HT1080 (cell line): ENCODE data around the gene CD83. TPM values are rescaled to one million over a fixed set of nuclear protein-coding genes. Genes with fewer than 3 reads are reported as not detected.
"Not testable (repeated sequence)": the region's sequence is repeated elsewhere in the genome, so short reads cannot be mapped to it uniquely, and the experiment has no call there.

Source experiments
- DNase-seq: peaks from one replicate; pipeline ENCODE4 v3.0.0-alpha.2; 2015; ENCODE audit warnings: low read depth
- polyA plus RNA-seq, 2 experiments: library from polyadenylated mRNA; depleted of rRNA; stranded (reverse); fragments of >200 nt; gene quantifications; 2 replicates each; pipeline ENCODE4 v1.2.3, GENCODE V29; 2015
- total RNA-seq: library from RNA; depleted of rRNA; stranded (reverse); fragments of >200 nt; shearing (Covaris generic); gene quantifications from 2 replicates; pipeline ENCODE4 v1.2.3, GENCODE V29; 2014; rRNA removed

Gene CD83
- total RNA-seq = 8.3 and 9.6 TPM in 2 replicates
- polyA plus RNA-seq (2015; cell fraction: cytosol; rRNA removed) = 6.0 and 6.7 TPM in 2 replicates
- 2.9 and 3.5 TPM in 2 replicates for polyA plus RNA-seq (2015; cell fraction: nucleus; rRNA removed)

DNA sequence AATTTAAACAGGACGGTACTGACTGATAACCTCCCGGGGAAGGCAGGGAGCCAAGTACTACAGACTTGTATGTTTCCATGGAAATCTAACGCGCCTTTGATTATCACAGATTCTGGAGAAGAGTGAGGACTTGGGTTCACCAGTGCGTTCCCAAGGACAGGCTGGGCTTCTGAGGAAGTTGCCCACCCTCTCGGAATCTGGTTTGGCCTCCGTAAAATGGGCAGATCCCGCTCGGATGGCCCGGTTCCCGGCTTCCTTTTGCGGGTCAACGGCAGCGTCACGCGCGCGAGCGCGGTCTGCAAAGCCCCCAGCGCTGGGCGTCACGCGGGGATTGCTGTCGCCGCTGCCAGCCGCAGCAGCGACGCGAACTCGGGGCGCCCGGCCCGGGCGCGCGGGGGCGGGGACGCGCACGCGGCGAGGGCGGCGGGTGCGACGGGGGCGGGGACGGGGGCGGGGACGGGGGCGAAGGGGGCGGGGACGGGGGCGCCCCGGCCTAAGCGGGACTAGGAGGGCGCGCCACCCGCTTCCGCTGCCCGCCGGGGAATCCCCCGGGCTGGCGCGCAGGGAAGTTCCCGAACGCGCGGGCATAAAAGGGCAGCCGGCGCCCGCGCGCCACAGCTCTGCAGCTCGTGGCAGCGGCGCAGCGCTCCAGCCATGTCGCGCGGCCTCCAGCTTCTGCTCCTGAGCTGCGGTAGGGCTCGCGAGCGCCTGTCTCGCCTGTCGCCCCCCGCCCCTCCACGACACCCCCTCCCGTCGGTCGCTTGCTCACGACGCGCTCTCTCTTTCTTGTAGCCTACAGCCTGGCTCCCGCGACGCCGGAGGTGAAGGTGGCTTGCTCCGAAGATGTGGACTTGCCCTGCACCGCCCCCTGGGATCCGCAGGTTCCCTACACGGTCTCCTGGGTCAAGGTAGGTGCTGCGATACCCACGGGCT, at the start of gene CD83:
CD83 (plus strand) TSS at position 615 of the 933 bp plus-strand sequence; CDS start at position 655, 40 bp downstream.
- DNase-seq = peak; percentile 44

DNA sequence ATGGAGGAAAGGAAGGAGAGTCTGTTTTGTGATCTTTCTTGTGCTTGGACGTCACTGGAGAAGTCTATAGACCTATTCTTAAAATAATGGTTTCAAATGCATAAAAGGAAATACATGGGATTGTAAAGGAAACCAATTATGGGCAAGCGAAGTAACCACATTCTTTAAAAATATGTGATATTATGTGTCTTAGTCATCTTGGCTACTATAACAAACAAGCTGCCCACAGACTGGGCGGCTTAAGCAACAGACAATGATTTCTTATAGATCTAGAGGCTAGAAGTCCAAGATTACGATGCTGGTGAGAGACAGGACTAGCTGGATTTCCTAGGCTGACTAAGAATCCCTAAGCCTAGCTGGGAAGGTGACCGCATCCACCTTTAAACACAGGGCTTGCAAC, 49.4 kb upstream of the CD83 start:
- peak; percentile 89 for DNase-seq

DNA sequence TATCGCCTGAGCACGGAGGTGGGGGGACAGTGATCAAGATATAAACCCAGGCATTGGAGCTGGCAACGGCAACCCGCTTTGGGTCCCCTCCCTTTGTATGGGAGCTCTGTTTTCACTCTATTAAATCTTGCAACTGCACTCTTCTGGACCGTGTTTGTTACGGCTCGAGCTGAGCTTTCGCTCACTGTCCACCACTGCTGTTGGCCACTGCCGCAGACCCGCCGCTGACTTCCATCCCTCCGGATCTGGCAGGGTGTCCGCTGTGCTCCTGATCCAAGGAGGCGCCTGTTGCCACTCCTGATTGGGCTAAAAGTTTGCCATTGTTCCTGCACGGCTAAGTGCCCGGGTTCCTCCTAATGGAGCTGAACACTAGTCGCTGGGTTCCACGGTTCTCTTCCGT, 48.9 kb upstream of the CD83 start:
- DNase-seq = no peak

DNA sequence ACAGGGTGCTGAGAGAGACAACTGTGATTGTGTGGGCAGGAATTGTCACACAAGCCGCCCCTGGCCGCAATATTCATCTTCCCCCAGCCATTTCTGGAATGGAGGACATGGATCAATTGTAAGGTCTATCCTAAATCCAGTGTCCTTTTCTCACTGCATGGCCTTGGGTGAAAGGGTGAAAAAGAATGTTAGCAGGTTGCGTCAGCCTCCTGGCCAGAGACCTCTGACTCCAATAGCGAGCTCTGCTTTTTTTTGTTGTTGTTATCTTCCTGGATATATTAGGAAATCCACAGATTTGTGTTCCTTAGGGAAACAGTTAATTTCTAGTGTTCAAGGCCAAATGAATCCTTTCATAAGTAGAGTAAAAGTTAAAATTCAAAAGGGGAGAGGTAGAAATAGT, 47.1 kb upstream of the CD83 start:
- DNase-seq = no peak

DNA sequence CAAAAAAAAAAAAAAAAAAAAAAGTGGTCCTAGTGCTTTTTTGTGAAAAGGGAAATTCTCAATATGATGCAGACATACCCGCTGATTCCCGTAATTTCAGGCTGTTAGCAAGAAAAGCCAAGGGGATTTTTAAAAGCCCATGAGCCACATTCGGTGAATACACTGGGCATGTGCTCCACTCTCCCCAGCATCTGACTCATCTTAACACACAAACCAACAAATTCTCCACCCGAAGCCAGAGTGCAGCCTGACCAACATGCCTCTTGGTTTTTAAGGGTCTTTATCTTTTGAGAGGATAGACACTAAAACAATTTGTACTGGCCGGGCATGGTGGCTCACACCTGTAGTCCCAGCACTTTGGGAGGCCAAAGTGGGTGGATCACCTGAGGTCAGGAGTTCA, 45.5 kb upstream of the CD83 start:
- peak; percentile 46 for DNase-seq

DNA sequence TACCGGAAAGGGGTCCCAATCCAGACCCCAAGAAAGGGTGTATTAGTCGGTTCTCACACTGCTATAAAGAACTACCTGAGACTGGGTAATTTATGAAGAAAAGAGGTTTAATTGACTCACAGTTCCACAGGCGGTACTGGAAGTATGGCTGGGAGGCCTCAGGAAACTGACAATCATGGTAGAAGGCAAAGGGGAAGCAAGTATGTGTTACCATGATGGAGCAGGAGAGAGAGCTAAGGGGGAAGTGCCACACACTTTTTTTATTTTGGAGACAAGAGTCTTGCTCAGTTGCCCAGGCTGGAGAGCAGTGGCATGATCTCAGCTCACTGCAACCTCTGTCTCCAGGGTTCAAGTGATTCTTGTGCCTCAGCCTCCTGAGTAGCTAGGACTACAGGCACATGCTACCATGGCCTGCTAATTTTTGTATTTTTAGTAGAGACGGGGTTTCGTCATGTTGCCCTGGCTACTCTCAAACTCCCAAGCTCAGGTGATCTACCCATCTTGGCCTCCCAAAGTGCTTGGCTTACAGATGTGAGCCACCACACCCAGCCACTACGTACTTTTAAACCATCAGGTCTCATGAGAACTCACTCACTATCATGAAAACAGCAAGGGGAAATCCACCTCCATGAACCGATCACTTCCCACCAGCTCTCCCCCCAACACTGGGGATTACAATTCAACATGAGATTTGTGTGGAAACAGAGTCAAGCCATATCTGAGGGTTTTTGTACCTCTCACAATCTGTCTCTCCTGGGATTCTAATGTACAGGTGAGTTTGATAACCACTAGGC, 43.8 kb upstream of the CD83 start:
- not testable (repeated sequence) for DNase-seq

DNA sequence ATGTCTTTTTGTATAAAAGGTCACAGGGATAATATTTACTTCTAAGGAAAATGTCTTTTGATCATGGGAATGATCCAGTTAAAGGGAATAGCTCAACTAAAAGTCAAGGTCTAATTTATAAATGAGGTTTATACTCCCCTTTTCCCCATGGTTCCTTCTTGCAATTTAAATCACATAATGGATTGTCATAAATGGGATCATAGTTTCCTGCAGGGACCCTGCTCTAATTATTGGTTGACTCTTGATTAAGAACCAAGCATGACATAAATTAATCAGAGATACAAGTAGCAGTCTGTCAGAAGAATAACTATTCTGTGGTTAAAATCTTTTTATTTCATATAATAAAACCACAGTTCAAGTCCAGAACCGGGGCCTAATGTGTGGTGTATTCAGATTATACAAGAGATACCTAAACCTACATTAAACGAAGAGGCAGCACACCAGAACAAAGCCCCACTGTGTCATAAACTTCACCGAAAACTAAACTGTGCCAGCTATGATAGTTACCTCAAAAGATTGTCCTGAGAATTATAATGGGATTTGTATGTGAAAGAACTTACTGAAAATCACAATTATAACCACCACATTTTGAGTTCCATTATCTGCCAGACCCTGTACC, 43.0 kb upstream of the CD83 start:
- DNase-seq = no peak

DNA sequence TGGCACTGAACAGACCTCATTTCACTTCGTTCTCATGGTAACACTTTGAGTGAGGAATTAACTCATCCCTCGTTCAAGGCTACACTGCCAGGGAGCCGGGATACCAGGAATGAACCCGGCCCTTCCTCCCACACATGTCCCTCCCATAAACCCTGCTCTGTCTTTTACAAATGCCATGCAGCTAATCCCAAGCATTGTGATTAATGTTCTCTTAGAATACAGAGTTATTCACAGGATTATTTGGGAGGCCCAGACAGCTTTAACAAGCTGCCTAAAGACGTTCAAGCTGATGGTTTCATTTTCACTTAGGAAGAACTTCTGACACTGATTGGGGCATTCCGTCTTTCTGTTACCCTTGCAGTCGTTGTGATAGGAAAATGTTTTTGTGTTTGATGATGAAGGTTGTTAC, 42.5 kb upstream of the CD83 start:
- peak; percentile 54 for DNase-seq

GRCh38 chr6:14077193-14077867, 40.2 kb upstream of the CD83 start:
- DNase-seq = no peak

DNA sequence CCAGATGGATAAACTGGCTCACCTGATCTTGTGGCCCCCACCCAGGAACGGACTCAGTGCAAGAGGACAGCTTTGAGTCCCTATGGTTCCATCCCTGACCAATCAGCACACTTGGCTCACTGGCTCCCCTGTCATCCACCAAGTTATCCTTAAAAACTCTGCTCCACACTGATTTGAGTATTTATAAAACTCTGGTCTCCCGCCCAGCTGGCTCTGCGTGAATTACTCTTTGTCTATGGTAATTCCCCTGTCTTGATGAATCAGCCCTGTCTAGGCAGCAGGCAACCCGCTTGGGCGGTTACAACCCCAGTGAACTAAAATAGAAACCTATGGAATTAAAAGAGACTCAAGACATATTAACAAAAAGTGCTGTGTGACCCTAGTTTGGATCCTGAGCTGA, 38.1 kb upstream of the CD83 start:
- DNase-seq = peak; percentile 63

DNA sequence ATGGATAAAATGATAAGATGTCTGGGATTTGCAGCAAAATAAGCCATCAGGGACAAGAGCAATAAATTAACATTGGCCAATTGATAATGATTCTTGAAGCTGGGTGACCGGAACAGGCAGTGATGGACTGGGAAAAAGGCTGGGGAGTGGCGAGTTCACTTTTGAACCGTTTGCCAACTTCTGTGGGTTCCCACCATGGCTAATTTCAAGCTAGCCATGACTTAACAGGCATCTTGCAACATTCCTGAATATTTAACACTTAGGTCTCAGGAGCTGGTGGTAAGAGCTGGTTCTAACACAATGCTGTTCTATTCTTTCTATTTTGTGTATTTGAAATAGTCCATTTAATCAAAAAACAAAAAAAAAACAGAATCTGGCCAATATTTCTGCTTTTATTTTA, 37.6 kb upstream of the CD83 start:
- no peak for DNase-seq

- DNase-seq = no peak
Measured at GRCh38 chr6:14081126-14081525, 36.4 kb upstream of the CD83 start.

DNA sequence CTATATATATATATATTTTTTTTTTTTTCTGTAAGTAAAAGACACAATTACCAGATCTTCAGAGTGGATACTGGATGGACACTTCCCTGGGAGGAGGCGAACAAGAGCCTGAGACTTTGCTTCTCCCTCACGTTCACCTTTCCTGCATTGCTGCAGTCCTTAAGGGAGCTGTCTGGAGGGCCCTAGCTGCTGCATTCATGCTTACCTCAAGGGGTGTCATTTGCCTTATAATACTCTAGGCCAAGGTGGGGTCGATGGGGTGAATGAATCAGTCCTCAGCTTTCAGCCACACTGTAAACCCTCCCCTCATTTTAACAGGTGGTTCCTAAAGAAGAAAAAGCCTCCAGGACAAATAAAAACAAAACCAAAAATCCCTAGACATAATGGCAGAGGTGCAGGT, 34.8 kb upstream of the CD83 start:
- DNase-seq = no peak

- no peak for DNase-seq
Measured at GRCh38 chr6:14083262-14083661, 34.3 kb upstream of the CD83 start.

DNA sequence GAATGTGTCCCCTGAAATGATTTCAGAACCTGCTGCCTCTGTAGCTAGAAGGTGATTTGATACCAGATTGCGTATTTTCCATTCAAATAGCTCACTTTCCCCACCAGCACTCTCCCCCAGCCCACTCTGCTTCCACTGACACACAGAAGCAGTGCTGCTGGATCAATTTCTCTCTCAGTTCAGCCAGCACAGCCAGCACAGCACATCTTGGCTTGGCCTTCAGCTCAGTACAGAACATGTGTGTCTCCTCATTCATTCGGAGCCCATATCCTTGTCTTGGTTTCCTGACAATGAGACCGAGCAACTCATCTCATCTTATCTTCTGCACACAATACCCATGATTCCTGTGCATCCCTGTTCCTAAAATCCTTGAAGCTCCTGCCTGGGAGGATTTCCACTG, 33.8 kb upstream of the CD83 start:
- DNase-seq = no peak

GRCh38 chr6:14084388-14084787, 33.2 kb upstream of the CD83 start:
- no peak for DNase-seq

- no peak for DNase-seq
Measured at GRCh38 chr6:14085176-14085787, 32.3 kb upstream of the CD83 start.

DNA sequence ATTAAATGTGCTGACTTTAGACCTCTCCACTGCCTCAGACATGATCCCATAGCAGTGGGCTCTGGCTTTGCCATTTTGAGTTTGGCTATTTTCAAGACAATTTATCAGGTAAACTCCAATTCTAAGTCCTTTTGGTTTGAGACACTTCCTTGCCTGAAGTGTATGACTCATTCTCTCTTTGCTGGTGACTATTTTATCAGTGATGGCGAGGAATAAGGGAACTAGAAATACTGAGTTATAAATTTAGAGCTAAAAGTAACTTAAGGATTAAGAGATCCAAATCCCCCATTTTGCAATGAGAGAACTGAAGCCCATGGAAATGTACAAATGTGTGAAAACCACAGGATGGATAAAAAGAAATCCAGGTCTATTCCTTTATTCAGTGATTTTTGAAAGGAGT, 30.9 kb upstream of the CD83 start:
- DNase-seq = no peak

GRCh38 chr6:14088600-14089192, 28.9 kb upstream of the CD83 start:
- peak; percentile 40 for DNase-seq

DNA sequence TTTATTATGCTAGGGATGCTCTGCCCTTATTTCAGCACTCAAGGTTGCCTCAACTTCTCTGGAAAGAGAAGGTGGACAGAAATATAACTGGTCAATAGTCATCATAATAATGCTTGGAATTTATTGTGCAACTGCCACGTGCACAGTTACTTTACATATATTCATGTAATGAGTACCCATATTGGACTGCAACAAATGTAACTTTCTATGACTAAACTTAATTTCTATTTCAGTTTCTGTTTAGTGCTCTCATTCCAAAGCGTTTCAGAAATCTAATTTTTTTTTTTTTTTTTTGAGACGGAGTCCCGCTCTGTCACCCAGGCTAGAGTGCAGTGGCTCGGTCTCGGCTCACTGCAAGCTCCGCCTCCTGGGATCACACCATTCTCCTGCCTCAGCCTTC, 28.3 kb upstream of the CD83 start:
- DNase-seq = no peak
